ENCODE measurements around the gene TTC21A. TPM values are rescaled to one million over a fixed set of nuclear protein-coding genes. Genes with fewer than 3 reads are reported as not detected.

Gene TTC21A
- total RNA-seq, 4 donors from 2014 or later = 2.6 to 9.9 (median 2.9) TPM

DNA sequence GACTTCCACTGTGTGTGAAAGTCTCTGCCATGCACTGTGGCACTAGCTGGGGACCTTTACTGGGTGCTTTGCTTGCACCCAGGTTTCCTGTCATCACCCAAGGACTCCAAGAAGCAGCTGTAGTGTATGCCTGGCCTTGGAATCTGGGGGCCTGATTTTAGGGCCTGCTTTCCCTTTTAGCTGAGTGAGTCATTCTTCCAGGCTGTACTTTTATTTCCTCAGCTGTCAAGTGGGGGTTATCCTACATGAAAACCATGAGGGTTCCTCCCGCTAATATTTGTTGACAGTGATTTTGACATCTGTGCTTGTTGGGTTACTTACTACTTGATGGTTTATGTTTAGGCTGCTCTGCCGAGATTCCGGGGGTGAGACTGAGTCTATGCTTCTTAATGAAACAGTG is 18.6 kb upstream of the TTC21A start:
- no peak for TF ChIP-seq CTCF (IDR thresholded peaks at IDR 0.05)
- DNase-seq (ENCODE audit: low spot score) (no peak), ATAC-seq (ENCODE audit: low FRiP score) (no peak)

DNA sequence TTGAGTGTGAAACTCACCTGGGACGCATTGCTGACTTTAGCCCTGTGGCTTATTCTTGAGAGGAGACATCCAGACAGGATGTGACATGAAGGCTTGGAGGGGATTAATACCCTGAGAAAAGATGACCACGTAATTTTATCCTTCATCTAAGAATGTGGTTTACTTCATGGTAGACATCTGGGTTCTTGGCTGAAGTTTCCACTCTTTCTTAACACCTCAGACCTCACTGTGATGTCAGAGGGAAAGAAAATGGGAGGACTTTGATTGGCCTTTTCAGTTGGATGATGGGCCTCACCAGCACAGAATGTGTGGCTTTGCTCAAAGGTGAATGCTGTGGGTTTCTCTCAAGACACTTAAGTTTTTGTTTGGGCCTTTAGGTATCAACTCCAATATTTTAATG is 16.6 kb upstream of the TTC21A start:
- DNase-seq (ENCODE audit: low spot score) = no peak
- ATAC-seq (ENCODE audit: low FRiP score) = no peak
- no peak for TF ChIP-seq CTCF (IDR thresholded peaks at IDR 0.05)

DNA sequence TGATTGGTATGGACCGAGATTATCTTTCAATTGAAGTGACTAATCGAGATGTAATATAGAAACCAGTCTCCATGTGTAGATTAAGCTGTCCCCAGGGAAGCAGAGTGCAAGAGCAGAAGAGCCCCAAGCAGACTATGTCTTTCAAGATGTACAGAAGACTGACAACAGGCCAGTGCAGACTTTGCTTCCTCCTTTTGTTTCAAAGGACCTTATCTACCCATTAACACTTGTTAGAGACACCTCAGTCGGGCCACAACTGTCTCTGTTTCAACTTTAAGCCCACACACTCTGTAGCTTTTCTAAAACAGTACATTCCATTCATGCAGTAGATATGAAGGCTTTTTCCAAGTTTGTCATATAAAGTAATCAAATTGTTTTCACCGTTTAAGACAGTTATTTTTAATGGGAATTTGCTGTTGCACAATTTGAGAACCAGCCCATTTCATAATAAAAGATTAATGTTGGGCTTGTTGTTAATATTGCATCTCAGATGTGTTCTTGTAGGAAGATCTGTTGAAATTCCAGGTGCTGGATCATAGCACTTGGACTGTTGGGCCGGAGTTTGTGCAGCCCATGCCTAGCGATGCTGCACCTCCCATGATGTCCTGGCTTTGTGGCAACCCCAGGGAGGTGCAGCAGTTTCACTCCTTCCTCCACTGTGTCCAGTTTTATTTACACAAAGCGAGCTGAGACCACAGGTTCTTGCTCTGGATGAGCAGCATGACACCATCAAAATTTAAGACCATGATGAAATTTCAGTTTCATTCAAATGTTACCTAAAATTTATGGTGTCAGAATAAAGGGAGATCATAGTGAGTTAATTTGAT is 12.4 kb upstream of the TTC21A start:
- DNase-seq (ENCODE audit: low spot score) = no peak
- no peak for TF ChIP-seq CTCF (IDR thresholded peaks at IDR 0.05)

GRCh38 chr3:39095778-39096177 is 11.7 kb upstream of the TTC21A start:
- no peak for TF ChIP-seq CTCF (IDR thresholded peaks at IDR 0.05)

More for the DNA sequence above, 12.4 kb upstream of the TTC21A start:
- ATAC-seq (ENCODE audit: low FRiP score) = peak; percentile 65

GRCh38 chr3:39096775-39097174 is 10.7 kb upstream of the TTC21A start:
- no peak for ATAC-seq (ENCODE audit: low FRiP score)
- TF ChIP-seq CTCF (IDR thresholded peaks at IDR 0.05) = no peak
- DNase-seq (ENCODE audit: low spot score) = no peak

More at GRCh38 chr3:39095778-39096177, 11.7 kb upstream of the TTC21A start:
- no peak for ATAC-seq (ENCODE audit: low FRiP score)
- DNase-seq (ENCODE audit: low spot score) = no peak

- DNase-seq (ENCODE audit: low spot score) = no peak
- no peak for ATAC-seq (ENCODE audit: low FRiP score)
- TF ChIP-seq CTCF (IDR thresholded peaks at IDR 0.05) = no peak
Observed at GRCh38 chr3:39097716-39098472, 9.6 kb upstream of the TTC21A start.
